Kidney epithelial cell (primary cell): ENCODE measurements around the gene KANTR. TPM values are rescaled to one million over a fixed set of nuclear protein-coding genes. Genes with fewer than 3 reads are reported as not detected.
"Not testable (repeated sequence)": the region's sequence is repeated elsewhere in the genome, so short reads cannot be mapped to it uniquely, and the experiment has no call there.

Experiments
- DNase-seq: peaks from one replicate; pipeline ENCODE4 v3.0.0-alpha.2; 2010; ENCODE audit warnings: low read depth
- H3K27me3 ChIP-seq: 2 replicates; pipeline ENCODE4 v1.6.0; 2011; ENCODE audit warnings: low read length; ENCODE audit not compliant: control insufficient read depth, insufficient read depth
- H3K36me3 ChIP-seq: 2 replicates; pipeline ENCODE4 v1.5.1; 2011; ENCODE audit warnings: low read length; ENCODE audit not compliant: control insufficient read depth, insufficient read depth
- H3K4me3 ChIP-seq: 2 replicates; pipeline ENCODE4 v1.5.1; 2011; ENCODE audit warnings: low read depth, mild to moderate bottlenecking, control low read depth, low read length
- total RNA-seq: library from RNA; depleted of rRNA; stranded (reverse); fragments of >200 nt; gene quantifications from 2 replicates; pipeline ENCODE4 v1.2.3, GENCODE V29; 2015
- TF ChIP-seq, protein P1 (sequence below): IDR thresholded peaks from 2 replicates; pipeline ENCODE4 v1.5.1; 2011; ENCODE audit warnings: mild to moderate bottlenecking, moderate library complexity, low read length, control low read depth, inconsistent platforms; ENCODE audit not compliant: insufficient read depth, poor library complexity, severe bottlenecking

The KANTR gene
- total RNA-seq, 1 donor from 2014 or later, result 5.0 TPM

DNA sequence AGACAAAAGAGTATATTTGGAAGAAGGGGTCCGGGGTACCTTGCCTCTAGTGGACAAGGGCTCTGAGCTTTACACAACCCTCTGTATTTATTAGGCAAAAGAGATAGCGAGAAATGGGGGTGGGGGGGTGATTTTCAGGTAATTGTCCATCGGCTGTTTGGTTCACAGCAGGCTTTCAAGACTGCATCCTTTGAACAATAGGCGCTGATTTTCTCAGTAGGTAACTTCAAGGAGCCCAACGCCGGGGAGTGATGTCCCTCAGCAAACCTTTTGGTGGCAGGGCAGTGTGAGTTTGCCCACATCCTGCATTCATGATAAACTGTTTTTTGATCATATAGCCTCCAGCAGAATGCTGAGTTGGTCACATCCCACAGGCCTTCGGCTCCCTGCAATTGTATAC, 69.5 kb downstream of the KANTR start:
- TF ChIP-seq, protein P1, sequence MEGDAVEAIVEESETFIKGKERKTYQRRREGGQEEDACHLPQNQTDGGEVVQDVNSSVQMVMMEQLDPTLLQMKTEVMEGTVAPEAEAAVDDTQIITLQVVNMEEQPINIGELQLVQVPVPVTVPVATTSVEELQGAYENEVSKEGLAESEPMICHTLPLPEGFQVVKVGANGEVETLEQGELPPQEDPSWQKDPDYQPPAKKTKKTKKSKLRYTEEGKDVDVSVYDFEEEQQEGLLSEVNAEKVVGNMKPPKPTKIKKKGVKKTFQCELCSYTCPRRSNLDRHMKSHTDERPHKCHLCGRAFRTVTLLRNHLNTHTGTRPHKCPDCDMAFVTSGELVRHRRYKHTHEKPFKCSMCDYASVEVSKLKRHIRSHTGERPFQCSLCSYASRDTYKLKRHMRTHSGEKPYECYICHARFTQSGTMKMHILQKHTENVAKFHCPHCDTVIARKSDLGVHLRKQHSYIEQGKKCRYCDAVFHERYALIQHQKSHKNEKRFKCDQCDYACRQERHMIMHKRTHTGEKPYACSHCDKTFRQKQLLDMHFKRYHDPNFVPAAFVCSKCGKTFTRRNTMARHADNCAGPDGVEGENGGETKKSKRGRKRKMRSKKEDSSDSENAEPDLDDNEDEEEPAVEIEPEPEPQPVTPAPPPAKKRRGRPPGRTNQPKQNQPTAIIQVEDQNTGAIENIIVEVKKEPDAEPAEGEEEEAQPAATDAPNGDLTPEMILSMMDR, result no peak
- no peak for DNase-seq
- Histone ChIP-seq H3K4me3 (no peak overlapping the region), H3K27me3 (no peaks in the 10 kb centered on the region), H3K36me3 (no peaks in the 10 kb centered on the region)

DNA sequence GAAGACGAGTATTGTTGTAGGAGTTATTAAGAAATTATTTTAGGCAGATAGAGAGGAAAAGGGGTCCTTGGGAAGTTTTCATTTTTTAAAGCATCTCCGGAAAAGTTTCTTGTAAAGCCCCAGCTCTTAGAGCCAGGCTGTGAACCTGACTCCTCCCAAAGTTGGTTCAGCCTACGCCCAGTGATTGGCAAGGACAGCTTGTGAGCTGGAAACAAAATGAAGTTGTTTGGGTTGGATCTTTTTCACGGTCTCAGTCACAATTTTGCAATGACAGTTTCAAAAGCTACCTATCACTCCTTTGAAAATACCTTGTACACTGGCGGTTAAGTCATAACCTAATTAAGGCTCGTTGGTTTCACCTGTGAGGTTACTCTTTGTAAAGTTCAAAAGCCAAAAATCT, 70.6 kb downstream of the KANTR start:
- not testable (repeated sequence) for H3K36me3 ChIP-seq, H3K27me3 ChIP-seq, H3K4me3 ChIP-seq, DNase-seq

DNA sequence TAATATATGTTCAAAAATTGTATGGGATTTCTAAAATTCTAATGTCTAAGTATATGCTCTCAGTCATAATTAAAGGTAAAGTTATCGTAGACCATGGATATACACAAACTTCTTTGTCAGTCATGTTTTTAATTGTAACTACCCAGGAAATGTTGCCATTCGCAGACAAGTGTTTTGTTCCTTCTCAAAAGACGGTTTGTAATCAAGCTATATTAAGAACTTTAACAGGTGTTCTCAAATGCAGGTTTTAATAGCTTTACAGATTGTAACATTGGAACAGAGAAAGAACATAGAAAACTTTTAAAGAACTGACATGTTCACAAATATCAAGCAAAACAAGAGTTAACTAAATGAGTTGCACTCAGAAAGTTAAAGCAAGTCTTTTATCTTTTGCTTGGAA, 72.2 kb downstream of the KANTR start:
- H3K27me3 ChIP-seq, result no peaks in the 10 kb centered on the region
- no peak for DNase-seq
- no peak overlapping the region for H3K4me3 ChIP-seq
- no peaks in the 10 kb centered on the region for H3K36me3 ChIP-seq
- TF ChIP-seq, protein P1, result no peak

DNA sequence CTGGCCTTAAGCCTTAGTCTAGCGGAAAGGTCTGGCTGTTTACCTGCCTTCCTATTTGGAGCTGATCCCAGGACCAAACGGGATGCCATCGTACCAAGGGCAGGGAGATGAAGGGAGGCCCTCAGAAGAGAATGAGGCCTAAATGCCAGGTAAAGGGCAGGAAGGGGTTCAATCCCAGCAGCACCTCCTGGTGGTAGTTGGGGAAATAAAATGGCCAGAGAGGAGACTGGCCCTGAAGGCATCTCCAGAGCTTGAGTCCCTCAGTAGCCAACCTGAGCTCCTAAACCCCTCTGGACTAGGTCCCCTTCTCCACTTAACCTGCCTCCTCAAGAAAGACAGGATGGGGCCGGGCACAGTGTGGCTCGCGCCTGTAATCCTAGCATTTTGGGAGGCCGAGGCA, 77.4 kb downstream of the KANTR start:
- DNase-seq, result no peak
- H3K27me3 ChIP-seq, result no peaks in the 10 kb centered on the region
- H3K4me3 ChIP-seq, result no peak overlapping the region
- TF ChIP-seq, protein P1, result no peak
- H3K36me3 ChIP-seq, result no peaks in the 10 kb centered on the region

Other genes starting within 250 kb of the KANTR start
- not detected in 2 replicates for gene XAGE3, start 226.1 kb upstream of the KANTR start, total RNA-seq
- 13.1 and 18.6 TPM in 2 replicates for gene FAM156B, start 196.8 kb upstream of the KANTR start, total RNA-seq
- 3.9 and 7.2 TPM in 2 replicates for gene FAM156A, start 135.6 kb upstream of the KANTR start, total RNA-seq
- 4.8 and 6.4 TPM in 2 replicates for gene GPR173, start 45.4 kb upstream of the KANTR start, total RNA-seq
- gene TSPYL2, start 11.8 kb upstream of the KANTR start, total RNA-seq, result 8.7 and 10.3 TPM in 2 replicates
- 114 and 128 TPM in 2 replicates for gene KDM5C, start 131.1 kb downstream of the KANTR start, total RNA-seq
- gene IQSEC2, start 187.4 kb downstream of the KANTR start, total RNA-seq, result 5.4 and 7.2 TPM in 2 replicates